ENCODE results near the gene COLEC11. TPM values are rescaled to one million over a fixed set of nuclear protein-coding genes. Genes with fewer than 3 reads are reported as not detected.

The COLEC11 gene
- total and polyA plus RNA-seq, 2 experiments from 2014 or later = 1.3 to 1.5 TPM

GRCh38 chr2:3649581-3649980 is 54.7 kb downstream of the COLEC11 start:
- H3F3A ChIP-seq (replicated peaks; ENCODE audit: low read depth) = 0 out of 2 replicates have a peak, but pooled peaks cover 5% of the 10 kb centered on the region
- H3K4me2 ChIP-seq = no peak overlapping the region
- H3K4me3 ChIP-seq = no peak overlapping the region
- ATAC-seq (no peak), DNase-seq (ENCODE audit: low spot score) (no peak)
- TF ChIP-seq, protein P1, sequence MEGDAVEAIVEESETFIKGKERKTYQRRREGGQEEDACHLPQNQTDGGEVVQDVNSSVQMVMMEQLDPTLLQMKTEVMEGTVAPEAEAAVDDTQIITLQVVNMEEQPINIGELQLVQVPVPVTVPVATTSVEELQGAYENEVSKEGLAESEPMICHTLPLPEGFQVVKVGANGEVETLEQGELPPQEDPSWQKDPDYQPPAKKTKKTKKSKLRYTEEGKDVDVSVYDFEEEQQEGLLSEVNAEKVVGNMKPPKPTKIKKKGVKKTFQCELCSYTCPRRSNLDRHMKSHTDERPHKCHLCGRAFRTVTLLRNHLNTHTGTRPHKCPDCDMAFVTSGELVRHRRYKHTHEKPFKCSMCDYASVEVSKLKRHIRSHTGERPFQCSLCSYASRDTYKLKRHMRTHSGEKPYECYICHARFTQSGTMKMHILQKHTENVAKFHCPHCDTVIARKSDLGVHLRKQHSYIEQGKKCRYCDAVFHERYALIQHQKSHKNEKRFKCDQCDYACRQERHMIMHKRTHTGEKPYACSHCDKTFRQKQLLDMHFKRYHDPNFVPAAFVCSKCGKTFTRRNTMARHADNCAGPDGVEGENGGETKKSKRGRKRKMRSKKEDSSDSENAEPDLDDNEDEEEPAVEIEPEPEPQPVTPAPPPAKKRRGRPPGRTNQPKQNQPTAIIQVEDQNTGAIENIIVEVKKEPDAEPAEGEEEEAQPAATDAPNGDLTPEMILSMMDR (conservative IDR thresholded peaks at IDR 0.05; ENCODE audit: low read depth in 2 of 2) = no peak
- TF ChIP-seq REST (IDR thresholded peaks at IDR 0.05; ENCODE audit: unreplicated experiment) (no peak), ZNF462 (CRISPR knock-in tag; IDR thresholded peaks at IDR 0.05) (no peak), ZNF331 (CRISPR knock-in tag; IDR thresholded peaks at IDR 0.05; ENCODE audit: low read depth) (no peak), ZNF114 (CRISPR knock-in tag; IDR thresholded peaks at IDR 0.05) (no peak), EZH2 (IDR thresholded peaks at IDR 0.05; ENCODE audit: low read depth, unreplicated experiment) (no peak)
- TF ChIP-seq, protein P2, sequence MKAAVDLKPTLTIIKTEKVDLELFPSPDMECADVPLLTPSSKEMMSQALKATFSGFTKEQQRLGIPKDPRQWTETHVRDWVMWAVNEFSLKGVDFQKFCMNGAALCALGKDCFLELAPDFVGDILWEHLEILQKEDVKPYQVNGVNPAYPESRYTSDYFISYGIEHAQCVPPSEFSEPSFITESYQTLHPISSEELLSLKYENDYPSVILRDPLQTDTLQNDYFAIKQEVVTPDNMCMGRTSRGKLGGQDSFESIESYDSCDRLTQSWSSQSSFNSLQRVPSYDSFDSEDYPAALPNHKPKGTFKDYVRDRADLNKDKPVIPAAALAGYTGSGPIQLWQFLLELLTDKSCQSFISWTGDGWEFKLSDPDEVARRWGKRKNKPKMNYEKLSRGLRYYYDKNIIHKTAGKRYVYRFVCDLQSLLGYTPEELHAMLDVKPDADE (IDR thresholded peaks at IDR 0.05) = no peak
- no peak overlapping the region for H2AFZ ChIP-seq
- no peak overlapping the region for H3K27ac ChIP-seq (ENCODE audit: low read depth)
- no peaks in the 10 kb centered on the region; the same call in 1 of the 3 replicates for H3K36me3 Mint-ChIP-seq (ENCODE audit: low read depth)
- no peaks in the 10 kb centered on the region for H3K36me3 ChIP-seq (ENCODE audit: insufficient read depth)
- no peak overlapping the region for H3K4me3 Mint-ChIP-seq
- H3K4me1 Mint-ChIP-seq = peaks cover 10% of the 10 kb centered on the region
- H3K9me3 Mint-ChIP-seq = peaks cover 3% of the 10 kb centered on the region; the same call in 2 of the 3 replicates
- no peaks in the 10 kb centered on the region; the same call in 1 of the 2 replicates for H3K4me1 ChIP-seq (ENCODE audit: insufficient read depth)
- H4K20me1 ChIP-seq (replicated peaks; ENCODE audit: insufficient read depth) = no peaks in the 10 kb centered on the region
- no peaks in the 10 kb centered on the region for H3K9me2 ChIP-seq (ENCODE audit: insufficient read depth)
- no peaks in the 10 kb centered on the region for H3K79me2 ChIP-seq (replicated peaks; ENCODE audit: insufficient read depth)
- no peak overlapping the region for H3K27ac Mint-ChIP-seq
- 0 out of 2 replicates have a peak, but pooled peaks cover 4% of the 10 kb centered on the region for H3K27me3 ChIP-seq (ENCODE audit: insufficient read depth)
- H3K27me3 Mint-ChIP-seq (ENCODE audit: insufficient read depth, low read depth, poor library complexity) = peaks cover 17% of the 10 kb centered on the region

All from GM23338 (cell line).